Epithelial cell of prostate (primary cell): ENCODE data around the gene BRD4.

Experiments
- DNase-seq: peaks from one replicate; pipeline ENCODE4 v3.0.0-alpha.2; 2011; ENCODE audit warnings: low read depth, low spot score
- H3K27ac ChIP-seq: fragments of 450-650 bp; 2 replicates; pipeline ENCODE4 v1.5.1; 2017; ENCODE audit warnings: mild to moderate bottlenecking

The BRD4 gene

GRCh38 chr19:15252398-15253018 lies 79.8 kb downstream of the BRD4 start:
- DNase-seq: no peak
- H3K27ac ChIP-seq: no peak overlapping the region

GRCh38 chr19:15251749-15252397 lies 80.5 kb downstream of the BRD4 start:
- no peak for DNase-seq
- H3K27ac ChIP-seq: no peak overlapping the region

- H3K27ac ChIP-seq: peak overlapping the region; percentile 19
Measured at GRCh38 chr19:15251010-15251748, 81.2 kb downstream of the BRD4 start.

GRCh38 chr19:15250640-15250993 lies 81.7 kb downstream of the BRD4 start:
- H3K27ac ChIP-seq: peak overlapping the region; percentile 19

More at GRCh38 chr19:15251010-15251748, 81.2 kb downstream of the BRD4 start:
- DNase-seq: no peak

GRCh38 chr19:15249972-15250639 lies 82.2 kb downstream of the BRD4 start:
- H3K27ac ChIP-seq: peak overlapping the region; percentile 19
- no peak for DNase-seq

More at GRCh38 chr19:15250640-15250993, 81.7 kb downstream of the BRD4 start:
- no peak for DNase-seq

- H3K27ac ChIP-seq: peak overlapping the region; percentile 19
- no peak for DNase-seq
Measured at GRCh38 chr19:15249528-15249874, 82.8 kb downstream of the BRD4 start.

GRCh38 chr19:15248648-15249527 lies 83.5 kb downstream of the BRD4 start:
- peak overlapping the region; percentile 19 for H3K27ac ChIP-seq
- DNase-seq: no peak

- H3K27ac ChIP-seq: no peak overlapping the region
Measured at GRCh38 chr19:15248106-15248505, 84.2 kb downstream of the BRD4 start.

GRCh38 chr19:15247107-15248014 lies 85.0 kb downstream of the BRD4 start:
- no peak for DNase-seq
- H3K27ac ChIP-seq: no peak overlapping the region

More at GRCh38 chr19:15248106-15248505, 84.2 kb downstream of the BRD4 start:
- no peak for DNase-seq

- DNase-seq: no peak
Measured at GRCh38 chr19:15246198-15246481, 86.2 kb downstream of the BRD4 start.

GRCh38 chr19:15245370-15246197 lies 86.8 kb downstream of the BRD4 start:
- no peak for DNase-seq
- no peak overlapping the region for H3K27ac ChIP-seq

More at GRCh38 chr19:15246198-15246481, 86.2 kb downstream of the BRD4 start:
- H3K27ac ChIP-seq: no peak overlapping the region

- no peak for DNase-seq
- H3K27ac ChIP-seq: no peak overlapping the region
Measured at GRCh38 chr19:15244808-15245207, 87.5 kb downstream of the BRD4 start.

- DNase-seq: no peak
Measured at GRCh38 chr19:15244106-15244803, 88.1 kb downstream of the BRD4 start.

GRCh38 chr19:15243236-15243957 lies 88.9 kb downstream of the BRD4 start:
- no peak for DNase-seq

More at GRCh38 chr19:15244106-15244803, 88.1 kb downstream of the BRD4 start:
- no peak overlapping the region for H3K27ac ChIP-seq

GRCh38 chr19:15241259-15241910 lies 91.0 kb downstream of the BRD4 start:
- no peak overlapping the region for H3K27ac ChIP-seq
- DNase-seq: no peak

More at GRCh38 chr19:15243236-15243957, 88.9 kb downstream of the BRD4 start:
- H3K27ac ChIP-seq: no peak overlapping the region

GRCh38 chr19:15240515-15240914 lies 91.8 kb downstream of the BRD4 start:
- no peak for DNase-seq
- H3K27ac ChIP-seq: no peak overlapping the region
